ENCODE data around the gene ZNF581. TPM values are rescaled to one million over a fixed set of nuclear protein-coding genes. Genes with fewer than 3 reads are reported as not detected.

ZNF581 gene
- total RNA-seq, 1 donor from 2014 or later, result 12.4 TPM

- no peak for DNase-seq
These were observed 31.3 kb upstream of the ZNF581 start for GRCh38 chr19:55611983-55612645.

- DNase-seq, result no peak
These were observed 30.1 kb upstream of the ZNF581 start for GRCh38 chr19:55613396-55613795.

DNA sequence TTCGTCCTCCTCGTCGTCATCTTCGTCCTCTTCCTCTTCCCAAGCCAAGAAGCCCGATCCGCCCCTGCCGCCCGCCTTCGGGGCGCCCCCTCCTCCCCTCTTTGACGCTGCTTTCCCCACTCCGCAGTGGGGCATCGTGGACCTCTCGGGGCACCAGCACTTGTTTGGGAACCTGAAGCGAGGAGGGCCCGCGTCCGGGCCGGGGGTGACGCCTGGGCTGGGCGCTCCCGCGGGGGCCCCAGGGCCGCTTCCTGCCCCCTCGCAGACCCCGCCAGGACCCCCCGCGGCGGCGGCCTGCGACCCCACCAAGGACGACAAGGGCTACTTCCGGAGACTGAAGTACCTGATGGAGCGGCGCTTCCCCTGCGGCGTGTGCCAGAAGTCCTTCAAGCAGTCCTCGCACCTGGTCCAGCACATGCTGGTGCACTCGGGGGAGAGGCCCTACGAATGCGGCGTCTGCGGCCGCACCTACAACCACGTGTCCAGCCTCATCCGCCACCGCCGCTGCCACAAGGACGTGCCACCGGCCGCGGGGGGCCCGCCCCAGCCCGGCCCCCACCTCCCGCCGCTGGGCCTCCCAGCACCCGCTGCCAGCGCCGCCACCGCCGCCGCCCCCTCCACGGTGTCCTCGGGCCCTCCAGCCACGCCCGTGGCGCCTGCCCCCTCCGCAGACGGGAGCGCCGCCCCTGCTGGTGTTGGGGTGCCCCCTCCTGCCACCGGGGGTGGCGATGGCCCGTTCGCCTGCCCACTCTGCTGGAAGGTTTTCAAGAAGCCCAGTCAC is 29.3 kb upstream of the ZNF581 start:
- DNase-seq, result no peak

DNA sequence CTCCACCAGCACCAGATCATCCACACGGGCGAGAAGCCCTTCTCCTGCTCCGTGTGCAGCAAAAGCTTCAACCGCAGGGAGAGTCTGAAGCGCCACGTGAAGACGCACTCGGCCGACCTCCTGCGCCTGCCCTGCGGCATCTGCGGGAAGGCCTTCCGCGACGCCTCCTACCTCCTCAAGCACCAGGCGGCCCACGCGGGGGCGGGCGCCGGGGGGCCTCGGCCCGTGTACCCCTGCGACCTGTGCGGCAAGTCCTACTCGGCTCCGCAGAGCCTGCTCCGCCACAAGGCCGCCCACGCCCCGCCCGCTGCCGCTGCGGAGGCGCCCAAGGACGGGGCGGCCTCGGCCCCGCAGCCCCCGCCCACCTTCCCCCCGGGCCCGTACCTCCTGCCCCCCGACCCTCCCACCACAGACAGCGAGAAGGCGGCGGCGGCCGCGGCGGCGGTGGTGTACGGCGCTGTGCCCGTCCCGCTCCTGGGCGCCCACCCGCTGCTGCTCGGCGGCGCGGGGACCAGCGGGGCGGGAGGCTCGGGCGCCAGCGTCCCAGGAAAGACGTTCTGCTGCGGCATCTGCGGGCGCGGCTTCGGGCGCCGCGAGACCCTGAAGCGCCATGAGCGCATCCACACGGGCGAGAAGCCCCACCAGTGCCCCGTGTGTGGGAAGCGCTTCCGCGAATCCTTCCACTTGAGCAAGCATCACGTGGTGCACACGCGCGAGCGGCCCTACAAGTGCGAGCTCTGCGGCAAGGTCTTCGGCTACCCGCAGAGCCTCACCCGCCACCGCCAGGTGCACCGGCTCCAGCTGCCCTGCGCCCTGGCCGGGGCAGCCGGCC is 28.5 kb upstream of the ZNF581 start:
- no peak for DNase-seq

- DNase-seq, result no peak
These were observed 27.7 kb upstream of the ZNF581 start for GRCh38 chr19:55615543-55616394.

- no peak for DNase-seq
These were observed 27.0 kb upstream of the ZNF581 start for GRCh38 chr19:55616395-55616875.

GRCh38 chr19:55617426-55617825 is 26.0 kb upstream of the ZNF581 start:
- DNase-seq, result no peak

DNA sequence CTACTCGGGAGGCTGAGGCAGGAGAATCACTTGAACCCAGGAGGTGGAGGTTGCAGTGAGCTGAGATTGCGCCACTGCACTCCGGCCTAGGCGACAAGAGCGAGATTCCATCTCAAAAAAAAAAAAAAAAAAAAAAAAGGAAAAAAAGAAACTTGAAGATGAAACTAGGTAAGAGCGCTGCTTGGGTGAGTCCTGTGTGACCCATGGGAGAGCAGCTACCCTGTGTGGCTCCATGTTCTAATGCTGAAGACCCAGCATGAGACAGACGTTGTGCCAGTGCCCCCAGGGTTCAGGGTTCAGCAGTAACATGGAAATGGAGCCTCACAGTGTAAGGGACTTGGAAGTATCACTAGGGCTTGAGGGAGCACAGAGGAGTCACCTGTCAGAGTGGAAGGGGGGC is 25.0 kb upstream of the ZNF581 start:
- DNase-seq, result no peak

DNA sequence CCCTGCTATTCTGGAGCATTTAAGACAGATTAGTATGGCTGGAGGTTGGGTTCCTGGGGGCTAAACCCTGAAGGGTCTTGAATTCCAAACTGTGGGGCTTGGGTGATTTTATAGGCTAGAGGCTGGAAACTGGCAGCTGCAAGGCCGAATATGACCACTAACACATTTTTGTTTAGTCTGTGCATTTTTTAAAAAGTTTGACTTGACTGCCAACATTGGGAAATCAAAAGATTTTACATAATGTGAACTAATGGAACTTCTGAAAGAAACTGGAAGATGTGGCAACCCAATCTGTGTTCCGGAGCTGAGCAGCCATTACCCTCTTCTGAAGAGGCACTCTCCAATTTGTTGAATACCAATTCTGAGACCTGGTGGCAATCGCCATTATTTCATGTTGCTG is 24.2 kb upstream of the ZNF581 start:
- no peak for DNase-seq

- DNase-seq, result no peak
These were observed 22.8 kb upstream of the ZNF581 start for GRCh38 chr19:55620410-55621204.

DNA sequence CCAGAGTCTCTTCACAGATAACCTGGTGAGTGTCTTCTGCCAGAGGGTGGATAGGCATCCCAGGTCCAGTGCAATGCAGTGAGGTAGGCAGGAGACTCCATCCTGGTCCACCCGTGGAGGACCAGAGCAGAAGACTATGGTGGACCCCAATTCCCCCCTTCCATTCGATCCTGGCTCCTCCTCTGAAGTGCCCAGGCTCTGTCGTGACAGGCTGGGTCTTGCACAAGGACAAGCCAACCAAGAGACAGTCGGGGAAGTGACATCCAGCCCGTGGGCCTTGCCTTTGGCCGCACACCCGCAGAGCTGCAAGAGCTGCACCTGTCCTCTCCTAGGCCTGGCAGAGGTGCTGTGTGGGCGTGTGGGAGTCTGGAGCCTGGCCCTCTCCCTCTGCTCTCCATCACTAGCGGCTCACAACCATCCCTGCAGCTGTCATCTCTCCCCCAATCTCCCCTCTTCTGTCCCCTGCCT is 22.2 kb upstream of the ZNF581 start:
- no peak for DNase-seq

DNA sequence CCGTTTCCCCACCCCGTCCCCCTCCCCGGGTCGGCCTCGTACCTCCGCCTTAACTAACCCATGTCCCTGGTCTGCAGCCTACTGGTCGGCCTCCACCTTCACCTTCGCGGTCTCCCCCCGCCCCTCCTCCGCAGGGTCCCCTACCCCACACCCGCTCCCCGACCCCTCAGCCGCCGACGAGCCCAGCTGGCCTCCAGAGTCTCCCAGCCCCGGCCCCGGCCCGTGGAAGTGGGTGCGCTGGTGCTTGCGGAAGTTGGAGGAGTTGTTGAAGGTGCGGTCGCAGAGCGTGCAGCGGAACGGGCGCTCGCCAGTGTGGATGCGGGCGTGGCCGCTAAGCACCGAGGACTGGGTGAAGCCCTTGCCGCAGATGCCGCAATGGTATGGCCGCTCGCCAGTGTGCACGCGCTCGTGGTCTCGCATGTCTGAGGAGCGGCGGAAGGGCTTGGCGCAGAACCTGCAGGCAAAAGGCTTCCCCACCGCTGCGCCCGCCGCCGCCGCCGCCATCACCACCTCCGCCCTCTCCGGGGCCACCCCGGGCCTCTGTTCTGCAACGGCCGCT is 21.7 kb upstream of the ZNF581 start:
- no peak for DNase-seq

DNA sequence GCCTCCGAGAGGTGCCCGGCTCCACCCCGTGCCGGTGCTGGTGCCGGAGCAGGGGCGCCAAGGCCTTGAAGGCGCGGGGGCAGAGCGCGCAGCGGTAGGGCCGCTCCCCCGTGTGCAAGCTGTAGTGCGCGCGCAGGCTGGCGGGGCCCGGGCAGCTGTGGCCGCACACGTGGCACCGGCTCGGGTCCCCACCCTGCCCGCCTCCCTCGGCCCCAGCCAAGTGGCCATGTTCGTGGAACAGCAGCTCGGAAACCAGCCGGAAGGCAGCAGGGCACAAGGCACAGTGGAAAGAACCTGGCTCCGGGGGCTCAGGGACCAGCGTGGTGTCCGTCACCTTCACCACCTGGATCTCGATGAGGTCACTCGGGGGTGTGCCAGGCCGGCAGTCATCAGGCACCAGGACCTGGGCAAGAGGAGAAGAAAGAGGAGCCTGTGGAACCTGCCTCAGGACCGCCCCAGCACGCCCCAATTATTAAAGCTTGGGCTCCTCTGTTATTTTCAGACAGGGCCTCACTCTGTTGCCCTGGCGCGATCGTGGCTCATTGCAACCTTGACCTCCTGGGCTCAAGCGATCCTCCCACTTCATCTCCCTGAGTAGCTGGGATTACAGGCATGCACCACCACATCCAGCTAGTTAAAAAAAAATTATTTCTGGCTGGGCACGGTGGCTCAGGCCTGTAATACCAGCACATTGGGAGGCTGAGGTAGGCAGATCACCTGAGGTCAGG is 21.0 kb upstream of the ZNF581 start:
- DNase-seq, result no peak

DNA sequence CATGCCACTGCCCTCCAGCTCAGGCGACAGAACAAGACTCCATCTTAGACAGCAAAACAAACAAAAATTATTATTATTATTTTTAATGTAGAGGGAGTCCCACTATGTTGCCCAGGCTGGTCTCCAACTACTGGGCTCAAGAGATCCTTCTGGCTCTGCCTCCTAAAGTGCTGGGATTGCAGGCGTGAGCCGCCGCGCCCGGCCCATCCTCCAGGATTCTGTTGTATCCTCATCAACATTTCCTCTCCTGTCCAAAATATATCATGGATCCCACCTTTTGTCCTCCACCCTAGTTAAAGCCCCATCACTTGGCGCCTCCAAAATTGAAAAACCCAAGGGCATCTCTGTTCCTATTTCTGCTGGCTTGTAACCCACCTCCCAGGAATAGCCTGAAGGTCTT is 20.3 kb upstream of the ZNF581 start:
- no peak for DNase-seq

DNA sequence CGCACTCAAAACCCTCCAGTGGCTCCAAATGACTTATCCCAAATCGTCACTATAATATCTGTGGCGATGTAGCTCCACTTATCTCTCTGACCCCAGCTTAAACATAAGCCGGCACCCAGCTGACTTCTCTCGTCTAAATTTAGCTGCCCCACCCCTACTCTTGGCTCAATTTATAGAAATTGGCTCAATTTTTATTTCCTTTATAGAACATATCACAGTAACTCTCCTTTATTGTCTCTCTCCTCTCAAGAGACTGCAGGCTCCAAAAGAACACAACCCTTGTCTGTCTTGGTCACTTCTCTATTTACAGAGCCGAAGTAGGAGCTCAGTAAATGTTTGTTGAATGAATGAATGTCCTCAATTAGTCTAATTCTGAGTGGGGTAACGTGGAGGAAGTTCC is 19.9 kb upstream of the ZNF581 start:
- DNase-seq, result no peak

GRCh38 chr19:55624109-55625003 is 19.1 kb upstream of the ZNF581 start, which contains the start of gene ZNF784:
Gene ZNF784, minus strand, starts transcription at chr19:55624566. Its CDS starts 5 bp downstream, at chr19:55624561.
- peak; percentile 92 for DNase-seq

- no peak for DNase-seq
These were observed 18.5 kb upstream of the ZNF581 start for GRCh38 chr19:55625004-55625326.

GRCh38 chr19:55626350-55626749 is 17.1 kb upstream of the ZNF581 start:
- no peak for DNase-seq

GRCh38 chr19:55632463-55632834 is 11.0 kb upstream of the ZNF581 start:
- peak; percentile 87 for DNase-seq
